Keratinocyte (primary cell): ENCODE measurements around the gene TUSC2.

Experiments used
- EZH2 ChIP-seq: IDR thresholded peaks from one replicate; pipeline ENCODE4 v1.6.1; 2012; ENCODE audit warnings: inconsistent platforms, mild to moderate bottlenecking, low read length, moderate library complexity
- TF ChIP-seq, protein P1 (sequence below), 3 experiments: IDR thresholded peaks in 1 of 3; conservative IDR thresholded peaks in 1 of 3; optimal IDR thresholded peaks in 1 of 3; 2 replicates in 2 of 3; 3 replicates in 1 of 3; pipeline versions ENCODE3 to v1.5.1; 2011; ENCODE audit warnings: low read length in 3 of 3, mild to moderate bottlenecking in 3 of 3, moderate library complexity in 2 of 3, control low read depth in 1 of 3, inconsistent platforms in 1 of 3; ENCODE audit not compliant: insufficient read depth in 2 of 3; ENCODE audit errors: extremely low read depth in 1 of 3

DNA sequence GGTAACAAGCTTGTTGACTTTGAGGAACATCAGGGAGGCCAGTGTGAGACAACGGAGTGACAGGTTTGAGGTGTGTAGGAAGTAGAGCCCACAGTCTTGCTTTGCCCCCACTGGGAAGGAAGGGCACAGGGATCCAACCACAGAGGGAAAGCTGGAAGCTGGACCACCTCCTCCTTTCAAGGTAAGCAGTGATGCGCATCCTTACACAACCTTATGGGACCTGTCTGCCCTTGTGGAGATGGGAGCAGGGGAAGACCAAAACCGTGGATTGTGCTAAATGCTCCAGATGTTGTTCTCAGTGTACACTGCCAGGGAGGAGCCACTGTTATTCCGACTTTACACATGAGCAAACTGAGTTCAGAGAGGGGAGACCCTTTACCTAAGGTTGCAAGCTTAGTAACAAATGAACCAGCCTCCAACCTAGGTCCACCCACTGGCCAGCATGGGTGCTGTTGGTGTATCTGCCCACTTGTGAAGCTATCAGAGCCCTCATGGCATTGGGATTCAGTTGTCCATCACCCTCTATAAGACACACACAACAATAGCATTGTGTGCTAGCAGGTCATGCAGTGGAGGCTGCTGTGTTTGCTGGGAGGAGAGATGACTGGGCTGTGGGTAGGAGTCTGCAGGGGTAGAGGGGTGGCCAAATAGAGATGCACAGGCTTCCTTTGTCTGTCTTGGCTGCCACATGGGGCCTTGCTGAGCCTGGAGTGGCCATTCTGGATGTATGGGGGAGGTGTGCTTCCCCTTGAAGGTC is 49.7 kb downstream of the TUSC2 start:
- TF ChIP-seq, protein P1, sequence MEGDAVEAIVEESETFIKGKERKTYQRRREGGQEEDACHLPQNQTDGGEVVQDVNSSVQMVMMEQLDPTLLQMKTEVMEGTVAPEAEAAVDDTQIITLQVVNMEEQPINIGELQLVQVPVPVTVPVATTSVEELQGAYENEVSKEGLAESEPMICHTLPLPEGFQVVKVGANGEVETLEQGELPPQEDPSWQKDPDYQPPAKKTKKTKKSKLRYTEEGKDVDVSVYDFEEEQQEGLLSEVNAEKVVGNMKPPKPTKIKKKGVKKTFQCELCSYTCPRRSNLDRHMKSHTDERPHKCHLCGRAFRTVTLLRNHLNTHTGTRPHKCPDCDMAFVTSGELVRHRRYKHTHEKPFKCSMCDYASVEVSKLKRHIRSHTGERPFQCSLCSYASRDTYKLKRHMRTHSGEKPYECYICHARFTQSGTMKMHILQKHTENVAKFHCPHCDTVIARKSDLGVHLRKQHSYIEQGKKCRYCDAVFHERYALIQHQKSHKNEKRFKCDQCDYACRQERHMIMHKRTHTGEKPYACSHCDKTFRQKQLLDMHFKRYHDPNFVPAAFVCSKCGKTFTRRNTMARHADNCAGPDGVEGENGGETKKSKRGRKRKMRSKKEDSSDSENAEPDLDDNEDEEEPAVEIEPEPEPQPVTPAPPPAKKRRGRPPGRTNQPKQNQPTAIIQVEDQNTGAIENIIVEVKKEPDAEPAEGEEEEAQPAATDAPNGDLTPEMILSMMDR (optimal IDR thresholded peaks at IDR 0.05 in 1 of 3, IDR thresholded peaks at IDR 0.05 in 1 of 3, conservative IDR thresholded peaks at IDR 0.05 in 1 of 3; ENCODE audit: extremely low read depth in 1 of 3, insufficient read depth in 2 of 3, low read length in 3 of 3): no peak
- TF ChIP-seq EZH2: no peak
